Stimulated activated CD4-positive, alpha-beta T cell treated with anti-CD3 and anti-CD28 coated beads, Interleukin-4, amount 100 ng/mL, for 48 hours (primary cell): ENCODE results near the gene SPP2.

ENCODE experiments used
- DNase-seq, 2 donors: peaks; one replicate each; pipeline ENCODE4 v3.0.0-alpha.2; 2020; ENCODE audit warnings: low read depth in 2 of 2

The SPP2 gene

DNA sequence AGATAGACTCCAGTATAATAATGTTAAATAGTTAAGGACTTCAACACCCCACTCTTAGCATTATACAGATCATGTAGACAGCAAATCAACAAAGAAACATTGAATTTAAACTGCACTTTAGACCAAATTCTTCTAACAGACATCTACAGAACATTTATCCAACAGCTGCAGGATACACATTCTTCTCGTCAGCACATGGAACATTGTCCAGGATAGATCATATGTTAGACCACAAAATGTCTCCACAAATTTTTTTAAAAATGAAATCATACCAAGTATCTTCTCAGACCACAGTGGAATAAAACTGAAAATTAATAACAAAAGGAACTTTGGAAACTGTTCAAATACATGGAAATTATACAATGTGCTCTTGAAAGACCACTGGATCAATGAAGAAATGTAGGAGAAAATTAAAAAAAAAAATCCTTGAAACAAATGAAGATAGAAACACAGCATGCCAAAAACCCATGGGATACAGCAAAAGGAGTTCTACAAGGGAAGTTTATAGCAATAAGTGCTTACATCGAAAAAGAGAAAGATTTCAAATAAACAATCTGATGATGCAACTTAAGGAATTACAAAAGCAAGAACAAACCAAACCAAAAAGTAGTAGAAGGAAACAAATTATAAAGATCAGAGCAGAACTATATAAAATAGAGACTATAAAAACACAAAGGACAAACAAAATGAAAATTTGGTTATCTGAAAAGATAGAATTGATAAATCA, 12.3 kb upstream of the SPP2 start:
- DNase-seq = no peak

DNA sequence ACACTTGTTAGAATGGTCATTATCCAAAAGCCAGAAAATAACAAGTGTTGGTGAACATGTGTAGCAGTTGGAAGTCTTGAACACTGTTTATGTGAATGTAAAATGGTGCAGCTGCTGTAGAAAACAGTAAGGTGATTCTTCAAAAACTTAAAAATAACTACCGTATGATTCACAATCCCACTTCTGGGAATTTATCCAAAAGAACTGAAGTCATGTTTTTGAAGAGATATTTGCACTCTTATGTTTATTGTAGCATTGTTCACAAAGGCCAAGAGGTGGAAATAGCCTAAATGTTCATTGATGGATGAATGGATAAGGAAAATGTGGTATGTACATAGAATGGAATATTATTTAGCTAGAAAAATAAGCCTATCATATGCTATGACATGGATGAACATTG, 6.3 kb upstream of the SPP2 start:
- no peak for DNase-seq

DNA sequence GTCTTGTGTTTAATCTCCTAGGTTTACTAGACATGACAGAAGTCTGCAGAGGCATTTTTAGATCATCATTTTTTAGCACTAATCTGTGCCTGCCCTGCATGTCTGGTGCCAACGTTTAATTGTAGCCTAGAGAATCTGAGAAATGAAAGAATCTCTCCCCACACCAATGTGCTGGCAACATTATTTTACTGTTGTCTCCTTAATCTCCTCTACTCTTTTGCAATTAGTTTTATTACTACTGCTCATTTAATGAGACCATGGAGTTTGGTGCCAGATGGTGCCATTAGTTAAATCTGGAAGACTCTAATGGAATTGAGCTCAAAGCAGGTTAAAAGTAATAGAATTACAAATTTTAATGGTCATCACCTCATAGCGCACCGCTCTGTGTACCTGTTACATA, 4.0 kb upstream of the SPP2 start:
- no peak for DNase-seq

DNA sequence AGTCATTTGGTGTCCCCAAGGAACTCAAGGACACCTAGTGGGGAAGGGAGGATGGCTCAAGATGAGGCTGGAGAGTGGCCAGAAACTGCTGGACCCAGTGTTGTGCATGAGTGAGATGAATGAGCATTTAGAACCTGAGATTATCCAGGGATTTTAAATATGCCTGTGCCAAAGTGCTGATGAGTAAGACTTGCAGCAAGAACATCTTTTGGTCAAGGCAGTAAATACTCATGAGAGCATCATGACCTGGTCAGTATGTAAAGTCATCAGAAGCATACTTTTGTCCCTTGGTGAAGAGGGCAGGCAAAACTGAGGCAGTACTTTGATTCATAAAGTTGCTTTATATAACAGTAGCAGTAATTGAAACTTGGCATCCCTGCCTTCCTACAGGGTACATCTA, 3.1 kb upstream of the SPP2 start:
- DNase-seq = no peak

DNA sequence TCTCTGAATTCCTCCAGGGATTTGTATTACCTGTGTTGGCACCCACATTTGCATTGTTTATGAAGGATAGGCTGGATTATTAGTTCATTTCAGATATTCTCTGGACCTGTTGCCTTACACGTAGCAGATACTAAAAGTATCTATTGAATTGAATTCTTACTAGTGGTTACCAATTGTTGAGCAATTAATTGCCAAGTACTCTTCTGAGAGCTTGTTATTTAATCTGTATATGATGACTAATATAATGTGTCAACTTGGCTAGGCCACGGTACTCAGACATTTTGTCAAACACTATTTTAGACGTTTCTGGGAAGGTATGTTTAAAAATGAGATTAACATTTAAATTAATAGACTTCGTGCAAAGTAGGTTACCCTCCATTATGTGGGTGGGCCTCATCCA, 2.5 kb upstream of the SPP2 start:
- DNase-seq = no peak

DNA sequence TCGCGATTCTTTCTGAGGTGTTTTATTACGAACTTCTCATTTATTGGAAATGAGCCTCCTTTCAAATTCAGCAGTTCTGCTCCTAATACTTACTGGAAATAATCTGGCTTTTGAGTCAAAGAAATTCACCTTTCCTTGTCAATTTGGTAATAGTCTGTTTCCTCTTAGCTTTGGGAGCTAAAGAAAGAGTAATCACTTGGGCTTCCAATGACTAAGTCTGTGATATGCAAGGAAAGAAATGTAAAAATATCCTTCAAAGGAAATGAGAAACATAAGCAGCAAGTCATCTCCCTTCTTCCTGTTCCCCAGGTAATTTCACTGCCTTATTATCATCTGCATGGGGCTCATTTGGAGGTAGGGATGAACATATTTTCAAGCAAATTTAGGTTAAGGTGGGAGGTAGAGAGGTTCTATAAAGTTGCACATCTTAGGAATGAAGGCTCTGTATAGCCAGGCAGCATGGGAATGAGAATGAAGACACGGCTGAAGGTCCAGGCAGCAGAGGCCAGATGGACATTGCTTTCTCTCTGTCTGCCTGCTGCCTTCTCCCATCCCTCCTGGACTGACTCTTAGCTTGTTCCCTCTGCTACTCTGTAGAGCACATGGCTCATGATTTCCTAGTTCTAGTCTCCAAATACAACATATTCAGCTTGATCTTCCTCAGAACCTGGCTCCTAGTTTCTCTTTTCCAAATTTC, 1.0 kb downstream of the SPP2 start:
- no peak for DNase-seq

DNA sequence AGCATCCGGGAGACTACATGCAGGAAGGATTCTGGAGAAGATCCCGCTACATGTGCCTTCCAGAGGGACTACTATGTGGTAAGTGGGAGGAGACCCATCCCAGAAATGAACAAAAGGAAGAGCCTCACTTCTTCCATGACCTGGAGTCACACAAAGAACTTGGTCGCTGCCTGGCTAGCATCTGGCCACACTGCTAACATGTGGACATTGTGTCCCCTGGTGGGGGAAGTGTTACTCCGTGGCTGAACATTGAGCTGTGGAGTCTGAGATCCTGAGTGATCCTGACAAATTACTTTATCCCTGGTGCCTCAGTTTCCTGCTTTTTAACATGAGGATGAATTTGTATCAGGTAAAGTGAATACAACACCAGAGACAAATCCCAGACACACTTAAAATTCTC, 8.4 kb downstream of the SPP2 start:
- DNase-seq = no peak

DNA sequence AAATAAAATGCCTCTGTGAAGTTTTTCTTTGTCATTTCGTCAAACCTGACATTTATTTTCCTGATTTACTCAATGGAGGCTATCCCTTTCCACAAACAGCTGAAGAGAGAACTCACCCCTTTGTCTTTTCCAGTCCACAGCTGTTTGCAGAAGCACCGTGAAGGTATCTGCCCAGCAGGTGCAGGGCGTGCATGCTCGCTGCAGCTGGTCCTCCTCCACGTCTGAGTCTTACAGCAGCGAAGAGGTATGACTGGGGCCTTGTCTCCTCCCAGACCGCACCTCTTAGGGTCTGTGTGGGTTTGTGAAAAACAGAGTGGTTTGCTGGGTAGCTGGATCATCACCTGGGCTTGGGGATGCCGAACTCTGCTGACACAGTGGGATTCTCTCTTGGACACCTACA, 9.7 kb downstream of the SPP2 start:
- DNase-seq = no peak

DNA sequence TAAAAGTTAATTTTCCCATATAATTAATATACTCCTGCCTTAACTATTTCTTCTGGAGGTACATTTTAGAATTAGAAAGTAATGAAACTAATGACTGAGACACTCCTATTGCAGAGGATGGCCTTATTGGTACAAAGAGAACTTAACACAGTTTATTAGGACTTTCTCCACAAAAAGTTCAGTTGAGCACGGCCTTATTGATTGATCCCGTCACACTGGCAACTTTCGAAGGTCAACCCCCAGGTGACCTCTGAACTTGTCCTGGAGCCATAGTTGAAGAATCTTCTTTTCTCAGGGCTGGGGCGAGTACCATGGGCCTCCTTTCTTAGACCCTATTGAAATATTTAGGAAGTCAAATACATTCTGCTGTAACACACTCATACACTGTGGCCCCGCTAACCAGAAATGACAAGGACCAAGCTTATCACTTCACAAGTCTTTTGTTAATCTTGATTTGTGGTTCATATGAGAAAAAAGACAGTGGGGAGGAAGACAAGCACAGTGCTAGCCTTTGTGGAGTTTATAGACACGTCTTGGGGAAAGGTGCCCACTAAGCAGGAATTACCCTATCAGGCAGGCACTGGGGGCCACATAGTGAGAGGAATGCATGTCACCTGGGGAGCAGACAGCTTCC, 11.2 kb downstream of the SPP2 start:
- DNase-seq = no peak

DNA sequence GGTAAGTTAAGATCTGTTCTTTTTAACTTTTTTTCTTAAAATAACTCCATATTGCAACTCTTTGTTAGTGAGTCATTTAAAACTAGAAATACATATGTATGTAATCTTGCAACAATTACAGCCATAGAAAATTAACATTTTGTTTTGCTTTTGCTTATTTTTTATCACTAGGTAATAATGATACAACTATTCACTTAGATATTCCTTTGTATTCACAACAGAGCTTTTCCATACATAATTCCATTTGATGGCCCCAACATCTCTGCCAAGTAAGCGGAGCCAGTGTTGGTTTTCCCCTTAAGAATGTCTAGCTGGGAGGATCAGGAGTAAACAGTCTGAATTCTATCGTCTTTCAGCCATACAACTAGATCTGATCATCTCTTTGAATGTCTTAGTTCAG, 16.1 kb downstream of the SPP2 start:
- DNase-seq = no peak

DNA sequence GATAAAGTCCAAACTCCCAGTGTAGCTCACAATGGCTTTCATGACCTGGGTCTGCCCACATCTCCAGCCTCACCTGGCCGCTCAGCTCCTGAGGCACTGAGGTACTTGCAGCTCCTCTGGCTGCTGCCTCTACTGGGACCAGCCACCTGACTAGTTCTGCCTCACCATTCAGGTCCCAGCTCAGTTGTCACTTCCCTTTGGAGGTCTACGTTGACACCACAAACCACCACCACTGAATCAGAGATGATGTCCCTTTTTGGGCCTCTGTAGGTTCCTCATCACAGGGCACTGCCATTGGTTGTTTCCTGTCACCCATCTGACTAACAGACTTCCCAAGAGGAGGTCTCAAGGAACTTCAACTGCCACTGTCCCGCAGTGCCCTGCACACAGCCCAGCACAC, 21.2 kb downstream of the SPP2 start:
- DNase-seq = no peak

DNA sequence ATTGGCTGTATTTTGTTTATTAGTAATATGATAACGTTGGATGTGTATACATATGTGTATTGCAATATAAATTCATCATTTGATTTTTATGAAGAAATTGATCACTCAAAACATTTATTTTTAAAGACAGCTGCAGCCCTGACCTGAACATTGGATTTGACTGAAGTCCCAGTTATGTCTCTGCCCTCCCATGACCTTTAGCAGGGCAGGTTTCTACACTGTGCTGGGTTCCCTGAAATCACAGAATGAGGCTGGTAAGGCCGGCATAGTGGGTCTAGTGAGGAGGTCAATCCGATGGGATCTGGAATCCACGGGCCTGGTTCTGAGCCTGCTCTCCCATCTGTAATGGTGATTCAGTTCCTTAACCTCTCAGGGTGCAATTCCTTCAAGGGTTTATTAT, 22.0 kb downstream of the SPP2 start:
- no peak for DNase-seq

DNA sequence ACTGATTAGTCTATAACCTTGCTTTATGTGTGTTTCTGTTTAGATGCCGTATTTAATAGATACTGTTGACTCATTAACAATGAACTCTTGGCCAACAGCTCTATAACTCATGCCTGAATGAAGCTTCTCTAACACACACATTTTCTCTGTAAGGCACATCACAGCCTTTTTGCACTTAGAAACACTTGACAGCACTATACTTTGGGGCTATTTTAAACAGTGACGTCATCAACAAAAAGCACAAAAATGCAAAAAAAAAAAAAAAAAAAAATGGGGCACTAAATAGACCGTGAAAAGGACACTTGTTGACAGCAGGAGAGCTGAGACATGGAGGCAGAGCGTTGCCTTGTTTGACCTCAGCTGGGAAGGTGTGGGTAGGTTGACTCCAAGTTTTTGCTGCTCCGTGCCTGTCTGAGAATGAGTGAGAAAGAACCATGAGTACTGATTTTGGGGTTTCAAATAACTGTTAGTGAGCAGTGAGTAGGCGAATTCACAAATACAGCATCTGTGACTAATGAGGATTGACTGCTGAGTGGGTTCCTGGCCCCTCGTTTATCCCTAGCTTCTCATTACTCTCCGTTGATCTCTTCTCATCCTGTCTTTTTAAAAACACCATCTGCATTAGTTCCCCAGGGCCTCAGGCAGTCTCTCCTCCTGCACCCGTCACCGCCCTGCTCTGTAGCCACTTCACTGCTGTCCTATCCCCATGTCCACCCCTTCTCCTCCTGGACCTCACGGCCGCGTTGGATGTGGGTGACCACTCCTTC, 24.4 kb downstream of the SPP2 start:
- DNase-seq = no peak

DNA sequence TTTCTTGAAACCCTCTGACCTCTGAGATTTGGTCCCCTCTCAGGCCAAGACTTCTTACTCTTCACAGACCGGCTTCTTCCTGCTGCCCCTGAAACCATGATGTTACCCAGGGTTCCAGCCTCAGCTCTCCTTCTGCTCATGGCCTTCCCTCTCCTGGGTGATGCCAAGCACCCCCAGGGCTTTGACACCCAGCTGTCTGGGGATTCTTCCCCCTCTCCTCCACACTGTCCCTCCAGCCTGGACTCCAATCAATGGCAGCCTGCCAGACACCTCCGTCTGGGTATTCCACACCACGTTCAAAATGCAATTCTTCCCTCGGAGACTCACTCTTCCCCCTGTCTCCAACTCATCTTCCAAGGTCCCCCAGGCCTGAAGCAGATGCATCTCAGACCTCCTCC, 25.0 kb downstream of the SPP2 start:
- DNase-seq = no peak

DNA sequence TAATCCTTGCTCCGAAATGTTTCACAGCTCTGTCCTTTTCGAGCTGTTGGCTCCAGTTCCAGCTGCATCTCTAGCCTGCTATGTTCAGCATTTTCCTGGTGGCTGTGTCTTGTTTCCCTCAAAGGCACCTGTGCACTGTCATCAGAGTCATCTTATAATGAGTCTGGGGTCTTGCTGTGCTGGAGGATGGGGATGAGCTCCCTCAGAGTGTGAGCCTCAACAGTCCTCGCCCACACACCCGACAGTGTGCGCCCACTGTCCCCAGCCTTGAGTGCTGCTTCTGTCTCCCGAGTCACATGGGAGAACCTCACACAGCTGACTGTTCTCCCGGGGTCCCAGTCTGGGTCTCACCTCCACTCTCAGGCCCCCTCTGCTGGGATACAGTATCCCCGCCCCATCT, 25.4 kb downstream of the SPP2 start:
- DNase-seq = no peak

DNA sequence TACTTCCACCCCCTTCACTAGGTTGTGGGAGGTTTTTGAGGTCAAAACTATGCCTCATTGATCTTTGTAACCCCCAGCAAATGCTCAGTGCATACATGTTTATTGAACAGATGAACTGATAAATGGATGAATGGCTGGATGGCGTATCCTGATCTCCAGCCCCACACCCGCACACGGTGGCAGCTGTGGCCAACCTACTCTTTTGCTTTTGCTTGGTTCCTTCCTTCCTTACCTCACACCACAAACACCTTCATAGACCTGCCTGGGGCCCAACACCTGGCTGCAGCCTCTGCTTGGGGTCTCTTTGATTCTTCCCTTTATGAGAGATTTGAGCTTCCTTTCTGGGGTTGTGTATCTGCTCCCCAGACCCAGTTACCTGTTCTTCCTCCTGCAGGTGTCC, 25.9 kb downstream of the SPP2 start:
- no peak for DNase-seq

DNA sequence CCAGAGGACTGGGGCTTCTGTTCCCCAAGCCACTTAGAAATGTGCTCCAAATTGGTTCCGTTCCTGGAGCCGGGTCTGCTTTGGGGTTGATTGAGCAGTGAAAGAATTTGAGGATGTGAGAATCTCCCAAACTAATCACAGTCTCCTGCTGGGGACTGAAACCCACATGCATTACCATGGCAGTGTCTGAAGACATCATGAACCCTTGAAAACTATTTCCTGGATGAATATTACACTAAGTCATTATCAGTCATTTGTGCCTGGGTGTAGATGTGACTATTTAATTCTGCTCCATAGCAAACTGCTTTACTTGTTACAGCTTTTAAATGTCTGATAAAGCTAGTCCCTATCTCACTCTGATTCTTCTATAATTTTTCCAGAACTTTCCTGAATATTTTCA, 27.6 kb downstream of the SPP2 start:
- no peak for DNase-seq

DNA sequence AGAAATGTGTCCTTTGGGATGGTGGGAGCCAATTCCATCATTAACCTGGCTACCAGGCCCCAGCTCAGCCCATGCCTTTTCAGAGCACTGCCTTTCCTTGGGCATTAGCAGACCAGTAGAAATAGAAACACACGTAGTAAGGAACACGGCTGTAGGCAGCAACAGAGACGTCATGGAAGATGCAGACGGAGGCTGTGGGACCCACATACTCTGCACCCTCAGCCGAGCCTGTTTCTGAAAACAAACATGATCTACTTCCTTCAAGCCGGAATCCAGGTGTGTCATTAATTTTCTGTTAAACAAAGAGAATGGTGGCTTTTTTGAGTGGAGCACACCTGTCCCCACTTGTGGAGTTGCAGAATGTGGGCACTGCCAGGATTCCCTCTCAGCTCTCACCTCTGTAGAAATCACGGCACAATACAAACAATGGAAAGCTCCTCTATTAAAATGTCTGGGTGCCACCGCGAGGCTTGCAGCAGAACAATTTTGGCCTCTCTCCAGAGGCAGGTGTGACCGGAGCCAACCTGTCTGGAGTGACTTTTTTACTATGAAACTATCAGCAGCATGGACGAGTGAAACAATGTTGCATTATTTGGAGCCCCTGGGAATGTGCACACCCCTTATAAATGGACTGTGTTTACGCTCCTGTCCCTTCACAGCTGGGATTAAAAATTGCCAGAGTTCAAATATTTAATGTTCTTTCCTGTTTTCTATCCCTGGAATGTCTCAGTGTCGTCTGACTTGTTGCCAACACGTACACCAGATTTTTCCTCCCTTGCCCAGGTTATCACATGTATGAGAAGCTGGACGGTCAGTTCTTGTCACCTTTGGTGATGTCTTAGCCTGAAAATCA, 31.7 kb downstream of the SPP2 start:
- no peak for DNase-seq

DNA sequence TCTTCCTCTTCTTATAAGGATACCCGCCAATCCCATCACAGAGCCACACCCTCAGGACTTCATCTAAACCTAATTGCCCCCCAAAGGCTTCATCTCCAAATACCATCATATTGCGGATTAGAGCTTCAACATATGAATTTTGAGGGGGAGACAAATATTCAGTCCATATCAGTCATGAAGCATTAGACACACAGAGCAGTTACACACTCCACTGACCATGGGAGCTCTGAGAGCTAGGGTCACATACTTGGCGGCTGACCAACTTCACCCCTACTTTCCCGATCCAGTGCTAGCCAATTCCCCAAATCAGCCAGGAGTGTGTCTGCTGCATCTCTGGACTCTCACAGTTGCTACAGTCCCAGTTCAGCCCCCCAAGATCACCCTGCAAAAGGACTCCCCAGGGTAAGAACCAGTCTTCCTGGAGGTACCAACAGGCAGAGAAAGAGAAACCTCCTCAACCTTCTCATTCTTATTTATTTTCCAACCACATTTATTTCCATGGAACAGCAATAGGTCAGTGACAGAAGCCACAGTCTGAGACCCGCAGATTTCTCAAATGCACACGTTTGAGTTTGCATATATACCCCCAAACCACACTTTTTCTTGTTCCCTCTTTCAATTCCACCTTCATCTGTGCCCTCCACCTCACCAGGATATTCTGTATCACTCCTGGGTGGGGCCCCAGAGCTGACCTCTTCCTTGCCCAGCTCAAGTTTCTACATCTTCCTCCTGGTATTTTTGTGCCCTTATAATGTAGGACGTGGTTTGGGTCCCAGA, 33.3 kb downstream of the SPP2 start:
- DNase-seq = no peak

DNA sequence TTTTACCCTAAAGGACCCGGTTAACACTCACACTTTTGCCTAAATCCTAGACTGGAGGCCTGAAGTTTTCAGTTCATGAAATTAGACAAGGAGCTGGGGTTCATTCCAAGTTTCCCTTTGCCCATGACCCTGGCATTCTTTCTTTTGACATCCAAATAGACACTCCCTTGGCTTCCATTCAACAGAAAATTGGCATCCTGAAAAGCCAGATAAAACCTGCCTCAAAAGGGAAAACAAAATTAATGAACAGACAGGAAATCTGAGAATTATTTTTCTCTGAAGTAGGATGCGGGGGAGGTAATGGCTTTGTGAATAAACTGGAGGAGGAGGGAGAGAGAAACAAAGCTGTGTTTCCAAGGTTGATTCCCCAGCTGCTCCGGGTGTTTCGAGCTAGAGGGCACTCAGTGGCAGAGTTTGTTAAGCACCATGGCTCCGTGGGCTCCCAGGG, 41.0 kb downstream of the SPP2 start:
- no peak for DNase-seq

DNA sequence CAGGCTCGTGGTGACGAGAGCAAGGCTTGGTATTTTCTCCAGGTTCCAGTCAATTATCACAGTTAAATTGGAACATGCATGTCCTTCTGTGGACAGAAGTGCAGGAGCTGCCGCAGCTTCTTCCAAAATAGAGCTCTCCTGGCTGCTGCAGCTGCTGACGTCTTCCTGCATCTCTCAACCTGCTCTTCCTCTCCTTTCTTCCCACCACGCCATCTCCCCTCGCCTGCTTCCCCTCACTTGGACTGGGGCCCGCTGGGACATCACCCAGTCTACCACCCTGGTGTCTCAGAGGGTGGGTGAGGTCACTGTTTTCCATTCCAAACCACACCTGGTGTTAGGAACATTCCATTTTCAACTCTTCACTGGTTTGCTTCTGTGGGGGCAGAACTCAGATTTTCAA, 41.4 kb downstream of the SPP2 start:
- no peak for DNase-seq
